B cell (primary cell): ENCODE results near the gene KLHL36. TPM values are rescaled to one million over a fixed set of nuclear protein-coding genes. Genes with fewer than 3 reads are reported as not detected.

ENCODE experiments used
- ATAC-seq: fragments of 200-7000 bp; cut with Tn5 transposase; one replicate; pipeline ENCODE4 v1.10.0; 2021; ENCODE audit warnings: low read depth, mild to moderate bottlenecking, moderate number of reproducible peaks, moderate library complexity
- CTCF ChIA-PET: fragments of 350-600 bp; sonication (Branson Sonifier 250); formaldehyde crosslinking; loops from one replicate; lab custom pipeline; 2021; ENCODE audit warnings: antibody characterized with exemption, inconsistent platforms; lab: Charles Lee
- POLR2A ChIA-PET: fragments of 350-600 bp; sonication (Branson Sonifier 250); formaldehyde crosslinking; loops from one replicate; lab custom pipeline; 2021; ENCODE audit warnings: antibody characterized with exemption; lab: Charles Lee
- DNase-seq: peaks from one replicate; pipeline ENCODE4 v3.0.0; 2013
- H2AFZ ChIP-seq: 2 replicates; pipeline ENCODE4 v1.6.1; 2012; ENCODE audit warnings: mild to moderate bottlenecking, low read depth, low read length; ENCODE audit not compliant: insufficient read depth, poor library complexity, severe bottlenecking
- H3K27ac ChIP-seq, 2 donors: 1 replicate in 1 of 2; 2 replicates in 1 of 2; pipeline ENCODE4 v1.5.1; 2012 to 2013; ENCODE audit warnings: low read length in 2 of 2, mild to moderate bottlenecking in 2 of 2, moderate library complexity in 1 of 2
- H3K27me3 ChIP-seq, 4 experiments: fragments of 200-600 bp in 1 of 4; sonication (generic) in 1 of 4; replicated peaks in 1 of 4; 1 replicate in 2 of 4; 2 replicates in 2 of 4; pipeline versions ENCODE4 v1.6.1 to v1.7.0; 2013 to 2016; ENCODE audit warnings: low read length in 3 of 4, mild to moderate bottlenecking in 2 of 4, mixed read lengths in 1 of 4, moderate library complexity in 1 of 4; ENCODE audit not compliant: insufficient read depth in 4 of 4, control insufficient read depth in 3 of 4; ENCODE audit errors: control extremely low read depth in 1 of 4
- H3K36me3 ChIP-seq, 2 experiments: replicated peaks in 1 of 2; 1 replicate in 1 of 2; 2 replicates in 1 of 2; pipeline versions ENCODE4 v1.6.1 to v1.7.1; 2013; ENCODE audit warnings: low read length in 1 of 2; ENCODE audit not compliant: insufficient read depth in 2 of 2, control insufficient read depth in 1 of 2; ENCODE audit errors: control extremely low read depth in 1 of 2, extremely low read depth in 1 of 2
- H3K4me1 ChIP-seq, 2 donors: fragments of 200-600 bp in 1 of 2; sonication (generic) in 1 of 2; 1 replicate in 1 of 2; 2 replicates in 1 of 2; pipeline versions ENCODE4 v1.5.1 to v1.6.1; 2013 to 2017; ENCODE audit warnings: low read length in 2 of 2; ENCODE audit not compliant: control insufficient read depth in 2 of 2, insufficient read depth in 2 of 2
- H3K4me2 ChIP-seq: replicated peaks from 2 replicates; pipeline ENCODE3; 2012; ENCODE audit warnings: mild to moderate bottlenecking, low read depth, low read length; ENCODE audit not compliant: poor library complexity, severe bottlenecking
- H3K4me3 ChIP-seq, 5 experiments: fragments of 200-600 bp in 1 of 5; sonication (generic) in 1 of 5; 1 replicate in 3 of 5; 2 replicates in 2 of 5; pipeline versions ENCODE4 v1.5.1 to v1.7.0; 2011 to 2016; ENCODE audit warnings: low read length in 4 of 5, mild to moderate bottlenecking in 4 of 5, low read depth in 2 of 5, control low read depth in 1 of 5, moderate library complexity in 1 of 5; ENCODE audit not compliant: insufficient read depth in 1 of 5; ENCODE audit errors: control extremely low read depth in 1 of 5, extremely low read depth in 1 of 5
- H3K79me2 ChIP-seq: fragments of 200-600 bp; sonication (generic); one replicate; pipeline ENCODE4 v1.6.0; 2016; ENCODE audit warnings: low read length; ENCODE audit not compliant: control insufficient read depth, insufficient read depth
- H3K9ac ChIP-seq: fragments of 200-600 bp; sonication (generic); 2 replicates; pipeline ENCODE4 v1.6.1; 2017; ENCODE audit warnings: mild to moderate bottlenecking, low read length, moderate library complexity
- H3K9me3 ChIP-seq, 3 donors: one replicate each; pipeline versions ENCODE4 v1.6.1 to v1.7.1; 2013; ENCODE audit warnings: low read length in 2 of 3; ENCODE audit not compliant: control insufficient read depth in 2 of 3, insufficient read depth in 1 of 3; ENCODE audit errors: control extremely low read depth in 1 of 3
- H4K20me1 ChIP-seq: 2 replicates; pipeline ENCODE4 v1.6.0; 2012; ENCODE audit warnings: mild to moderate bottlenecking, low read length; ENCODE audit not compliant: insufficient read depth, control insufficient read depth, poor library complexity, severe bottlenecking
- H3K27ac Mint-ChIP-seq: one replicate; pipeline ENCODE4 v1.8.0; 2021; ENCODE audit warnings: mixed read lengths
- H3K27me3 Mint-ChIP-seq: one replicate; pipeline ENCODE4 v1.8.0; 2021; ENCODE audit warnings: mixed read lengths
- H3K4me1 Mint-ChIP-seq: one replicate; pipeline ENCODE4 v1.8.0; 2021; ENCODE audit warnings: mixed read lengths
- H3K4me3 Mint-ChIP-seq: one replicate; pipeline ENCODE4 v1.8.0; 2021; ENCODE audit warnings: mixed read lengths
- H3K9me3 Mint-ChIP-seq: one replicate; pipeline ENCODE4 v1.8.0; 2022; ENCODE audit warnings: mixed read lengths; ENCODE audit not compliant: insufficient read depth
- EZH2 ChIP-seq: IDR thresholded peaks from 2 replicates; pipeline ENCODE4 v1.6.1; 2012; ENCODE audit warnings: borderline replicate concordance, low read depth, mild to moderate bottlenecking, moderate library complexity, low read length; ENCODE audit not compliant: insufficient read depth, poor library complexity, severe bottlenecking
- WGBS: methylation state at CpG from one replicate; pipeline ENCODE4 v1.1.5; 2013; ENCODE audit warnings: missing lambda C conversion rate; ENCODE audit not compliant: insufficient coverage; 5-methylcytosine and 5-hydroxymethylcytosine counted together
- intact Hi-C: fragments of 100-400 bp; cut with micrococcal nuclease; formaldehyde crosslinking; loops from one replicate; pipeline ENCODE4 v1.10.0; 2022
- polyA plus RNA-seq: library from polyadenylated mRNA; depleted of rRNA; stranded (reverse); fragments of >200 nt; gene quantifications from 2 replicates; pipeline ENCODE4 v1.2.3, GENCODE V29; 2012
- total RNA-seq, 2 donors: library from RNA; stranded (reverse); fragments of 120-200 nt in 1 of 2; gene quantifications; 1 replicate in 1 of 2; 2 replicates in 1 of 2; pipeline versions ENCODE4 v1.2.3 to v1.2.4, GENCODE V29; 2013 to 2022
- TF ChIP-seq, protein P1 (sequence below): fragments of 200-600 bp; IDR thresholded peaks from one replicate; pipeline ENCODE4 v1.8.0; 2022; ENCODE audit warnings: antibody characterized with exemption, mild to moderate bottlenecking

KLHL36 gene
- total and polyA plus RNA-seq, 2 donors (not counting 1 experiment from before 2014, with no cell fraction given), result 90.3 to 135 TPM

DNA sequence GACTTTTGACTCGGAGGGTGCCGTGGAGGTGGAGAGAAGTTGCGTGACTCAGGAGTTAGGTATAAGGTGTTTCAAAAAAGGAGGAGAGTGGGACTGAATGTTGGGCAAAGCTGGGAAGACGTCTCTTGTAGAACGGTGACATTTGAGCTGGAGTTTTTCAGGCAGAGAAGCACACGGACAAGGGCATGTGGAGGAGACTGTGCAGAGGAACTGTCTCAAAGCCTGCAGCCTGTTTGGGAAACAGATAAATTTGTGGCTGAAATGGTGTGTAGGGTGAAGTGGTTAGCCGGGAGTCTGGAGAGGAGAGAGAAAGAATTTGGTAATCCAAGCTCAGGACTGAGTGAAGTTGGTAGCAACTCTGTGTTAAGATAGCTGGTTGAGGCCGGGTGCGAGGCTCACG lies 61.3 kb downstream of the KLHL36 start:
- Histone ChIP-seq H3K4me2 (no peak overlapping the region), H3K9ac (no peak overlapping the region), H3K79me2 (peaks cover 100% of the 10 kb centered on the region), H3K4me1 (peaks cover 33 to 41% of the 10 kb centered on the region in 2 donors), H3K27ac (no peak overlapping the region), H3K4me3 (no peak overlapping the region), H2AFZ (no peak overlapping the region), H4K20me1 (peaks cover 97% of the 10 kb centered on the region), H3K36me3 (peaks cover 3 to 15% of the 10 kb centered on the region in 2 experiments), H3K27me3 (no peaks in the 10 kb centered on the region), H3K9me3 (no peaks in the 10 kb centered on the region)
- H3K4me3 Mint-ChIP-seq, result no peak overlapping the region
- peak overlapping the region; percentile 27 for H3K27ac Mint-ChIP-seq
- 95% methylated on average over 7 of the region's 10 CpGs for WGBS
- H3K27me3 Mint-ChIP-seq, result no peaks in the 10 kb centered on the region
- H3K9me3 Mint-ChIP-seq, result no peaks in the 10 kb centered on the region
- ChIA-PET CTCF (interaction anchor here (0.8 to 2.1 kb wide), 4 partner anchors 14 to 203 kb away, joined by 3 to 11 read pairs (median 5); no protein-coding TSS in a partner anchor), POLR2A (interaction anchor here (0.6 kb wide), 1 partner anchor 21 kb away, joined by 7 read pairs; no protein-coding TSS in a partner anchor)
- H3K4me1 Mint-ChIP-seq, result peaks cover 81% of the 10 kb centered on the region
- intact Hi-C loops, result no loop called here
- DNase-seq (no peak), ATAC-seq (no peak)
- TF ChIP-seq, protein P1, sequence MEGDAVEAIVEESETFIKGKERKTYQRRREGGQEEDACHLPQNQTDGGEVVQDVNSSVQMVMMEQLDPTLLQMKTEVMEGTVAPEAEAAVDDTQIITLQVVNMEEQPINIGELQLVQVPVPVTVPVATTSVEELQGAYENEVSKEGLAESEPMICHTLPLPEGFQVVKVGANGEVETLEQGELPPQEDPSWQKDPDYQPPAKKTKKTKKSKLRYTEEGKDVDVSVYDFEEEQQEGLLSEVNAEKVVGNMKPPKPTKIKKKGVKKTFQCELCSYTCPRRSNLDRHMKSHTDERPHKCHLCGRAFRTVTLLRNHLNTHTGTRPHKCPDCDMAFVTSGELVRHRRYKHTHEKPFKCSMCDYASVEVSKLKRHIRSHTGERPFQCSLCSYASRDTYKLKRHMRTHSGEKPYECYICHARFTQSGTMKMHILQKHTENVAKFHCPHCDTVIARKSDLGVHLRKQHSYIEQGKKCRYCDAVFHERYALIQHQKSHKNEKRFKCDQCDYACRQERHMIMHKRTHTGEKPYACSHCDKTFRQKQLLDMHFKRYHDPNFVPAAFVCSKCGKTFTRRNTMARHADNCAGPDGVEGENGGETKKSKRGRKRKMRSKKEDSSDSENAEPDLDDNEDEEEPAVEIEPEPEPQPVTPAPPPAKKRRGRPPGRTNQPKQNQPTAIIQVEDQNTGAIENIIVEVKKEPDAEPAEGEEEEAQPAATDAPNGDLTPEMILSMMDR, result no peak
- no peak for TF ChIP-seq EZH2

- WGBS, result 88% methylated on average over 8 of the region's 11 CpGs
- no peak overlapping the region for H3K4me3 ChIP-seq
- no peak overlapping the region for H3K4me3 Mint-ChIP-seq
- no peak overlapping the region for H3K9ac ChIP-seq
- peaks cover 100% of the 10 kb centered on the region for H3K79me2 ChIP-seq
- DNase-seq (no peak), ATAC-seq (no peak)
- no peak for TF ChIP-seq EZH2
- TF ChIP-seq, protein P1, result no peak
- no peaks in the 10 kb centered on the region for H3K27me3 ChIP-seq
- H3K4me2 ChIP-seq, result no peak overlapping the region
- H2AFZ ChIP-seq, result no peak overlapping the region
- H3K9me3 Mint-ChIP-seq, result no peaks in the 10 kb centered on the region
- peaks cover 3 to 12% of the 10 kb centered on the region in 2 experiments for H3K36me3 ChIP-seq
- intact Hi-C loops, result no loop called here
- H3K9me3 ChIP-seq, result no peaks in the 10 kb centered on the region
- peaks cover 80% of the 10 kb centered on the region for H3K4me1 Mint-ChIP-seq
- no peak overlapping the region for H3K27ac ChIP-seq
- peaks cover 31 to 39% of the 10 kb centered on the region in 2 donors for H3K4me1 ChIP-seq
- ChIA-PET POLR2A (interaction anchor here (0.6 to 0.7 kb wide), 2 partner anchors 38 to 136 kb away, joined by 5 to 7 read pairs; no protein-coding TSS in a partner anchor), CTCF (interaction anchor here (0.9 to 3.1 kb wide), 4 partner anchors 13 to 38 kb away, joined by 6 to 18 read pairs (median 8); no protein-coding TSS in a partner anchor)
- no peak overlapping the region for H3K27ac Mint-ChIP-seq
- peaks cover 96% of the 10 kb centered on the region for H4K20me1 ChIP-seq
- H3K27me3 Mint-ChIP-seq, result no peaks in the 10 kb centered on the region
Observed at GRCh38 chr16:84710686-84711085, 62.4 kb downstream of the KLHL36 start.
